ENCODE data around the gene FANCL. TPM values are rescaled to one million over a fixed set of nuclear protein-coding genes. Genes with fewer than 3 reads are reported as not detected.
"Not testable (repeated sequence)": the region's sequence is repeated elsewhere in the genome, so short reads cannot be mapped to it uniquely, and the experiment has no call there.

Gene FANCL
- 23.5 TPM for polyA plus RNA-seq (2012; ENCODE audit: low read depth, missing spikeins)

- TF ChIP-seq POLR2A (IDR thresholded peaks at IDR 0.05; ENCODE audit: low read depth, low read length): peak; percentile 80
- peak; percentile 82 for TF ChIP-seq POLR2AphosphoS5 (IDR thresholded peaks at IDR 0.05; ENCODE audit: low read depth, low read length)
- peak; percentile 50; the same call in 1 of the 2 replicates for TF ChIP-seq POU2F2 (IDR thresholded peaks at IDR 0.05; ENCODE audit: low read depth, low read length)
- TF ChIP-seq PAX5 (IDR thresholded peaks at IDR 0.05; ENCODE audit: insufficient read depth, low read length, severe bottlenecking): peak; percentile 84
- peak; percentile 22; the same call in 1 of the 2 replicates for TF ChIP-seq SPI1 (IDR thresholded peaks at IDR 0.05; ENCODE audit: low read depth, low read length)
- peak; percentile 51; the same call in 1 of the 2 replicates for TF ChIP-seq TAF1 (IDR thresholded peaks at IDR 0.05; ENCODE audit: low read depth, low read length)
- FAIRE-seq (peak; percentile 89), DNase-seq (ENCODE audit: insufficient read length, low spot score) (peak; percentile 65)
Measured at GRCh38 chr2:58240670-58241545, at the start of gene FANCL. FANCL (minus strand) TSS chr2:58241325; CDS start chr2:58241313, 12 bp downstream.

DNA sequence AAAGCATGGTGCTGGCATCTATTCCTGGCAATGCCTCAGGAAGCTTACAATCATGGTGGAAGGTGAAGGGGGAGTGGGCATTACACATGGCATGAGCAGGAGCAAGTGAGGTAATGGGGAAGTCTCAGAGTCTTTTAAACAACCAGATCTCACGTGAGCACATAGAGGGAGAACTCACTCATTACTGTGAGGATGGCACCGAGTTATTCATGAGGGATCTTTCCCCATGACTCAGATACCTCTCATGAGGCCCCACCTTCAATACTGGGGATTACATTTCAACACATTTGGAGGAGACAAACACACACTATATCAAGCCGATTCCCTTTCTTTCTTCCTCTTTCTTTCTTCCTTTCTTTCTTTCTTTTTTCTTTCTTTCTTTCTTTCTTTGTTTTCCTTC lies 47.9 kb upstream of the FANCL start:
- FAIRE-seq: no peak
- no peak for DNase-seq (ENCODE audit: insufficient read length, low spot score)
- TF ChIP-seq POU2F2 (IDR thresholded peaks at IDR 0.05; ENCODE audit: low read depth, low read length): no peak
- no peak for TF ChIP-seq SPI1 (IDR thresholded peaks at IDR 0.05; ENCODE audit: low read depth, low read length)
- no peak for TF ChIP-seq PAX5 (IDR thresholded peaks at IDR 0.05; ENCODE audit: insufficient read depth, low read length, severe bottlenecking)
- no peak for TF ChIP-seq POLR2AphosphoS5 (IDR thresholded peaks at IDR 0.05; ENCODE audit: low read depth, low read length)
- TF ChIP-seq TAF1 (IDR thresholded peaks at IDR 0.05; ENCODE audit: low read depth, low read length): no peak
- TF ChIP-seq POLR2A (IDR thresholded peaks at IDR 0.05; ENCODE audit: low read depth, low read length): no peak

- DNase-seq (ENCODE audit: insufficient read length, low spot score) (no peak), FAIRE-seq (no peak)
- TF ChIP-seq POLR2A (IDR thresholded peaks at IDR 0.05; ENCODE audit: low read depth, low read length) (no peak), POU2F2 (IDR thresholded peaks at IDR 0.05; ENCODE audit: low read depth, low read length) (no peak), POLR2AphosphoS5 (IDR thresholded peaks at IDR 0.05; ENCODE audit: low read depth, low read length) (no peak), SPI1 (IDR thresholded peaks at IDR 0.05; ENCODE audit: low read depth, low read length) (no peak), PAX5 (IDR thresholded peaks at IDR 0.05; ENCODE audit: insufficient read depth, low read length, severe bottlenecking) (no peak), TAF1 (IDR thresholded peaks at IDR 0.05; ENCODE audit: low read depth, low read length) (no peak)
Measured at GRCh38 chr2:58283931-58284330, 42.8 kb upstream of the FANCL start.

- FAIRE-seq: not testable (repeated sequence)
Measured at GRCh38 chr2:58275144-58275543, 34.0 kb upstream of the FANCL start.

DNA sequence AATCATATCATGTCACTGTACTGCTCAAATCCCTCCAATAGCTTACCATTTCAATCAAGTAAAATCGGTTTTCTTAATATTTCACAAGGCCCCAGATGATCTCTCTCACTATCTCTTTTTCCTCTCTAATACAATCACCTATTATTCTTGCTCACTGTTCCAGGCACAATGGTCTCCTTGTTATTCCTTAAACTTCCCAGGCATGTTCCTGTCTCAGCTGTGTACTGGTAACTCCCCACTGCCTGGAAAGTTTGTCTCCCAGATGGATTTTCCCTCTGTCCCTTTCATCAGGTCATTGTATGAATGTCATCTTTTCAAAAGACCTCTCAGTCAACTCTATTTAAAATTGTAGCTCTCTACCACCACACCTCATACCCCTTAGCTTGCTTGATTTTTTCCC lies 30.7 kb upstream of the FANCL start:
- TF ChIP-seq TAF1 (IDR thresholded peaks at IDR 0.05; ENCODE audit: low read depth, low read length): no peak
- no peak for TF ChIP-seq PAX5 (IDR thresholded peaks at IDR 0.05; ENCODE audit: insufficient read depth, low read length, severe bottlenecking)
- no peak for TF ChIP-seq SPI1 (IDR thresholded peaks at IDR 0.05; ENCODE audit: low read depth, low read length)
- no peak for TF ChIP-seq POLR2AphosphoS5 (IDR thresholded peaks at IDR 0.05; ENCODE audit: low read depth, low read length)
- FAIRE-seq: no peak
- no peak for DNase-seq (ENCODE audit: insufficient read length, low spot score)

More at GRCh38 chr2:58275144-58275543, 34.0 kb upstream of the FANCL start:
- not testable (repeated sequence) for DNase-seq (ENCODE audit: insufficient read length, low spot score)

- FAIRE-seq (no peak), DNase-seq (ENCODE audit: insufficient read length, low spot score) (no peak)
- TF ChIP-seq SPI1 (IDR thresholded peaks at IDR 0.05; ENCODE audit: low read depth, low read length): no peak
- TF ChIP-seq POU2F2 (IDR thresholded peaks at IDR 0.05; ENCODE audit: low read depth, low read length): no peak
- no peak for TF ChIP-seq PAX5 (IDR thresholded peaks at IDR 0.05; ENCODE audit: insufficient read depth, low read length, severe bottlenecking)
Measured at GRCh38 chr2:58268685-58269084, 27.6 kb upstream of the FANCL start.

DNA sequence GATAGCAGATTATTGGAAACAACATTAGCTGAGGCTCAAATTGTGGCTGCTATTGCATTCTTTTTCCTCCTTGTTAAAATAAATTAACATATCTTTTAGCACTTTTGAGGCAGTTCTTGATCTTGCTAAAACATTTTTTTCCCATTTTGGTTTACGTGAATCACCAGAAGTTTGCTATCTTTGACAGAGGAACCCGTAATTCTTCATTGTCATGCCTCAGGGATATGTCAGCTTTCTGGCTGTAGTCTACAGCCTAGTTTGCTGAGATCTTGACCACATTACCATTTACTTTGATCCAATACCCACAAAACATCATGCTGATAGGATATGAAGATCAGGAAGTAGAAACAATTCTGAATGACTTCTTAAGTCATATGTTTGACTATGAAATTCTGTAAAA lies 25.1 kb upstream of the FANCL start:
- FAIRE-seq: no peak
- no peak for DNase-seq (ENCODE audit: insufficient read length, low spot score)
- TF ChIP-seq POLR2AphosphoS5 (IDR thresholded peaks at IDR 0.05; ENCODE audit: low read depth, low read length): no peak
- no peak for TF ChIP-seq TAF1 (IDR thresholded peaks at IDR 0.05; ENCODE audit: low read depth, low read length)
- TF ChIP-seq SPI1 (IDR thresholded peaks at IDR 0.05; ENCODE audit: low read depth, low read length): no peak
- TF ChIP-seq POLR2A (IDR thresholded peaks at IDR 0.05; ENCODE audit: low read depth, low read length): no peak
- no peak for TF ChIP-seq POU2F2 (IDR thresholded peaks at IDR 0.05; ENCODE audit: low read depth, low read length)
- TF ChIP-seq PAX5 (IDR thresholded peaks at IDR 0.05; ENCODE audit: insufficient read depth, low read length, severe bottlenecking): no peak

DNA sequence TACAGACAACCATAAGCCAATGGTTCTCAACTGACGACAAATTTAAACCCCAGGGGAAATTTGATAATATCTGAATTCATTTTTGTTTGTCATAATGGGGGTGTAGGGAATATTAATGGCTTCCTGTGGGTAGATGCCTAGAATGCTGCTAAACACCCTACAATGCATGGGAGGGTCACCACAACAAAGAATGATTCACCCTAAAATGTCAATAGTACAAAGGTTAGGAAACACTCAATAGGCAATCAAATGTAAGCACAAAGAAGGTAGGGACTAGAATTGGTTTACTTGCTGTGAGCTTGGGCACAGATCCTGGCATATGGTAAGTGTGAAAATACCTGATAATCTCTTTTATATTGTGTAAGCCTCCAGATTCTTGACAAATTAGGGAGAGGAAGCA lies 20.1 kb upstream of the FANCL start:
- no peak for DNase-seq (ENCODE audit: insufficient read length, low spot score)
- no peak for FAIRE-seq
- TF ChIP-seq POLR2A (IDR thresholded peaks at IDR 0.05; ENCODE audit: low read depth, low read length) (no peak), TAF1 (IDR thresholded peaks at IDR 0.05; ENCODE audit: low read depth, low read length) (no peak), POLR2AphosphoS5 (IDR thresholded peaks at IDR 0.05; ENCODE audit: low read depth, low read length) (no peak), POU2F2 (IDR thresholded peaks at IDR 0.05; ENCODE audit: low read depth, low read length) (no peak), PAX5 (IDR thresholded peaks at IDR 0.05; ENCODE audit: insufficient read depth, low read length, severe bottlenecking) (no peak), SPI1 (IDR thresholded peaks at IDR 0.05; ENCODE audit: low read depth, low read length) (no peak)

DNA sequence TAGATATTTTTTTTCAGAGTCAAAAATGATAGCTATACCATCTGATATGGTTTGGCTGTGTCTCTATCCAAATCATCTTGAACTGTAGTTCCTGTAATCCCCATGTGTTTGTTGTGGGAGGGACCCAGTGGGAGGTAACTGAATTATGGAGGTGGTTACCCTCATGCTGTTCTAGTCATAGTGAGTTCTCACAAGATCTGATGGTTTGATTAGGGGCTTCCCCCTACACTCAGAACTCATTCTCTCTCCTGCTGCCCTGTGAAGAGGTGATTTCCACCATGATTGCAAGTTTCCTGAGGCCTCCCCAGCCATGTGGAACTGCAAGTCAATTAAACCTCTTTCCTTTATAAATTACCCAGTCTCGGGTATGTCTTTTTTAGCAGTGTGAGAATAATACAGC lies 17.3 kb upstream of the FANCL start:
- TF ChIP-seq PAX5 (IDR thresholded peaks at IDR 0.05; ENCODE audit: insufficient read depth, low read length, severe bottlenecking): peak; percentile 33
- not testable (repeated sequence) for DNase-seq (ENCODE audit: insufficient read length, low spot score); FAIRE-seq

GRCh38 chr2:58251331-58252201 lies 10.4 kb upstream of the FANCL start:
- not testable (repeated sequence) for DNase-seq (ENCODE audit: insufficient read length, low spot score)
- peak; percentile 54 for FAIRE-seq

Data from GM12891 (cell line).